ENCODE data around the gene PAFAH1B1. TPM values are rescaled to one million over a fixed set of nuclear protein-coding genes. Genes with fewer than 3 reads are reported as not detected.

PAFAH1B1 gene
- total RNA-seq, 1 donor from 2014 or later, result 107 TPM

- peak; percentile 60 for DNase-seq
- no peak for ATAC-seq
- intact Hi-C loops (cut with micrococcal nuclease), result no loop called here
These were observed 115.2 kb downstream of the PAFAH1B1 start for GRCh38 chr17:2708585-2709182.

GRCh38 chr17:2709183-2709661 is 115.8 kb downstream of the PAFAH1B1 start:
- intact Hi-C loops (cut with micrococcal nuclease), result no loop called here

GRCh38 chr17:2710071-2710802 is 116.8 kb downstream of the PAFAH1B1 start:
- intact Hi-C loops (cut with micrococcal nuclease), result no loop called here
- no peak for DNase-seq
- ATAC-seq, result no peak

More at GRCh38 chr17:2709183-2709661, 115.8 kb downstream of the PAFAH1B1 start:
- ATAC-seq, result no peak
- DNase-seq, result no peak

GRCh38 chr17:2710803-2711607 is 117.6 kb downstream of the PAFAH1B1 start:
- intact Hi-C loops (cut with micrococcal nuclease), result no loop called here
- DNase-seq, result peak; percentile 45

GRCh38 chr17:2711608-2712299 is 118.3 kb downstream of the PAFAH1B1 start, which contains the start of gene CLUH:
Gene CLUH, minus strand, starts transcription at chr17:2711764. Its CDS starts 103 bp downstream, at chr17:2711661.
- intact Hi-C loops (cut with micrococcal nuclease), result no loop called here
- ATAC-seq (peak; percentile 82), DNase-seq (peak; percentile 99)

More at GRCh38 chr17:2710803-2711607, 117.6 kb downstream of the PAFAH1B1 start:
- ATAC-seq, result no peak

- intact Hi-C loops (cut with micrococcal nuclease), result no loop called here
- DNase-seq, result no peak
- ATAC-seq, result peak; percentile 5
These were observed 119.0 kb downstream of the PAFAH1B1 start for GRCh38 chr17:2712300-2713043.

GRCh38 chr17:2713881-2714280 is 120.4 kb downstream of the PAFAH1B1 start:
- ATAC-seq (no peak), DNase-seq (no peak)
- intact Hi-C loops (cut with micrococcal nuclease), result no loop called here

- intact Hi-C loops (cut with micrococcal nuclease), result no loop called here
These were observed 123.2 kb downstream of the PAFAH1B1 start for GRCh38 chr17:2716649-2717048.

GRCh38 chr17:2718150-2718938 is 124.9 kb downstream of the PAFAH1B1 start:
- ATAC-seq (no peak), DNase-seq (no peak)
- intact Hi-C loops (cut with micrococcal nuclease), result no loop called here

More at GRCh38 chr17:2716649-2717048, 123.2 kb downstream of the PAFAH1B1 start:
- ATAC-seq, result no peak
- no peak for DNase-seq

- DNase-seq, result no peak
- no peak for ATAC-seq
- intact Hi-C loops (cut with micrococcal nuclease), result no loop called here
These were observed 126.4 kb downstream of the PAFAH1B1 start for GRCh38 chr17:2719861-2720260.

GRCh38 chr17:2721603-2722002 is 128.1 kb downstream of the PAFAH1B1 start:
- ATAC-seq (no peak), DNase-seq (no peak)
- intact Hi-C loops (cut with micrococcal nuclease), result no loop called here

GRCh38 chr17:2722611-2723010 is 129.2 kb downstream of the PAFAH1B1 start:
- intact Hi-C loops (cut with micrococcal nuclease), result no loop called here
- DNase-seq (no peak), ATAC-seq (no peak)

- DNase-seq (no peak), ATAC-seq (peak; percentile 26)
- intact Hi-C loops (cut with micrococcal nuclease), result no loop called here
These were observed 130.1 kb downstream of the PAFAH1B1 start for GRCh38 chr17:2723505-2723996.

GRCh38 chr17:2723997-2724783 is 130.7 kb downstream of the PAFAH1B1 start:
- ATAC-seq (peak; percentile 47), DNase-seq (peak; percentile 66)
- intact Hi-C loops (cut with micrococcal nuclease), result no loop called here

- DNase-seq (peak; percentile 71), ATAC-seq (peak; percentile 71)
- intact Hi-C loops (cut with micrococcal nuclease), result no loop called here
These were observed 131.3 kb downstream of the PAFAH1B1 start for GRCh38 chr17:2724784-2725164.

- ATAC-seq (no peak), DNase-seq (no peak)
- intact Hi-C loops (cut with micrococcal nuclease), result no loop called here
These were observed 137.4 kb downstream of the PAFAH1B1 start for GRCh38 chr17:2730764-2731353.

All from left ventricle myocardium superior (tissue), 1 donor.